Measurements from ENCODE around the gene CAMKMT.

Gene CAMKMT

GRCh38 chr2:44398243-44398897, 36.6 kb downstream of the CAMKMT start:
- no peak for DNase-seq (ENCODE audit: low read depth, low spot score)
- POLR2A ChIA-PET: no interaction called here
- CTCF ChIA-PET: interaction anchor here (1.0 to 12.0 kb wide), 5 partner anchors 10 to 558 kb away, joined by 3 to 195 read pairs (median 4); no protein-coding TSS in a partner anchor
- TF ChIP-seq, protein P1, sequence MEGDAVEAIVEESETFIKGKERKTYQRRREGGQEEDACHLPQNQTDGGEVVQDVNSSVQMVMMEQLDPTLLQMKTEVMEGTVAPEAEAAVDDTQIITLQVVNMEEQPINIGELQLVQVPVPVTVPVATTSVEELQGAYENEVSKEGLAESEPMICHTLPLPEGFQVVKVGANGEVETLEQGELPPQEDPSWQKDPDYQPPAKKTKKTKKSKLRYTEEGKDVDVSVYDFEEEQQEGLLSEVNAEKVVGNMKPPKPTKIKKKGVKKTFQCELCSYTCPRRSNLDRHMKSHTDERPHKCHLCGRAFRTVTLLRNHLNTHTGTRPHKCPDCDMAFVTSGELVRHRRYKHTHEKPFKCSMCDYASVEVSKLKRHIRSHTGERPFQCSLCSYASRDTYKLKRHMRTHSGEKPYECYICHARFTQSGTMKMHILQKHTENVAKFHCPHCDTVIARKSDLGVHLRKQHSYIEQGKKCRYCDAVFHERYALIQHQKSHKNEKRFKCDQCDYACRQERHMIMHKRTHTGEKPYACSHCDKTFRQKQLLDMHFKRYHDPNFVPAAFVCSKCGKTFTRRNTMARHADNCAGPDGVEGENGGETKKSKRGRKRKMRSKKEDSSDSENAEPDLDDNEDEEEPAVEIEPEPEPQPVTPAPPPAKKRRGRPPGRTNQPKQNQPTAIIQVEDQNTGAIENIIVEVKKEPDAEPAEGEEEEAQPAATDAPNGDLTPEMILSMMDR (IDR thresholded peaks at IDR 0.05; ENCODE audit: insufficient read depth, low read length, missing control alignments): no peak
- no peak overlapping the region; the same call in 1 of the 2 replicates for H3K4me3 ChIP-seq (ENCODE audit: low read depth, low read length)

DNA sequence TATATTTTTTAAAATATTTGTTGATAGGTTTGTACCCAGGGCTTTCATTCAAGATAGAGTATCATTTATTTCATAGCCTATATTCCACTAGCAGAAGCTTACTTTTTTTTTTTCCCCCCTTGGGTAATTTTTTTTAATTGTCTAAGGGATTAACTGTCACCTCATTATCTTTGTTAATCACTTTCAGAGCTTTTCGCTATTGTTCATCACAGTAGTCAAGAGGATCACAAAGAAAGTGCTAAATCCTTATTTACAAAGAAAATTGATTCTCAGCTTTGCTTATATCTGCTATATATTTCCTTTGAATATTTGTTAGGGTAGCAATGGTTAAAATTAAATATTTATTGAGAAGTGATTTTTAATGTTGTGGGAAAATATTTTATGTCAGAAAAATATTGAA, 59.0 kb downstream of the CAMKMT start:
- no peak for DNase-seq (ENCODE audit: low read depth, low spot score)
- no peak overlapping the region for H3K4me3 ChIP-seq (ENCODE audit: low read depth, low read length)
- POLR2A ChIA-PET: no interaction called here
- TF ChIP-seq, protein P1 (IDR thresholded peaks at IDR 0.05; ENCODE audit: insufficient read depth, low read length, missing control alignments): no peak
- CTCF ChIA-PET: no interaction called here

GRCh38 chr2:44424211-44424610, 62.5 kb downstream of the CAMKMT start:
- H3K4me3 ChIP-seq (ENCODE audit: low read depth, low read length): no peak overlapping the region
- CTCF ChIA-PET: no interaction called here
- POLR2A ChIA-PET: no interaction called here
- TF ChIP-seq, protein P1 (IDR thresholded peaks at IDR 0.05; ENCODE audit: insufficient read depth, low read length, missing control alignments): no peak
- no peak for DNase-seq (ENCODE audit: low read depth, low spot score)

DNA sequence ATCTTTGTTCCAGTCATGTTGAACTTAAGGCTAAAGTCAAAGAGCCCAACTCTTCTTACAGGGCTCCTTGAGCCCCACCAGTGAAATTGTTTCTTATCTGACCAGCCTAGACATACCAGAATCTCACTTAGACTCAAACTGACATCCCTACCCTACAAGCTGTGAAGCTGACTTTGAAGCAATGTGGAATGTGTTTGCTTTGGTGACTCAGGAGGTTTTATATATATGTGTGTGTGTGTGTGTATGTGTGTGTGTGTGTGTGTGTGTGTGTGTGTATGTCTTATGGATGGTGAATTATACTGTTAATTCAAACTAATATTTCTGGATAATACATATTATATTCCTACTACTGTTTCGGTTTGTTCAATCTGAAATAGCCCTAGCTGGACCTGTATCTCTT, 67.3 kb downstream of the CAMKMT start:
- CTCF ChIA-PET: no interaction called here
- POLR2A ChIA-PET: no interaction called here

GRCh38 chr2:44430342-44430741, 68.6 kb downstream of the CAMKMT start:
- CTCF ChIA-PET: interaction anchor here (1.4 kb wide), 1 partner anchor 49 kb away, joined by 3 read pairs; no protein-coding TSS in a partner anchor
- POLR2A ChIA-PET: no interaction called here

More for the DNA sequence above, 67.3 kb downstream of the CAMKMT start:
- H3K4me3 ChIP-seq (ENCODE audit: low read depth, low read length): no peak overlapping the region
- peak; percentile 57 for DNase-seq (ENCODE audit: low read depth, low spot score)
- TF ChIP-seq, protein P1 (IDR thresholded peaks at IDR 0.05; ENCODE audit: insufficient read depth, low read length, missing control alignments): no peak

GRCh38 chr2:44433895-44434294, 72.1 kb downstream of the CAMKMT start:
- no peak overlapping the region for H3K4me3 ChIP-seq (ENCODE audit: low read depth, low read length)
- no peak for DNase-seq (ENCODE audit: low read depth, low spot score)
- ChIA-PET POLR2A (no interaction called here), CTCF (interaction anchor here (1.0 to 1.1 kb wide), 2 partner anchors 35 to 46 kb away, joined by 3 to 4 read pairs; no protein-coding TSS in a partner anchor)
- TF ChIP-seq, protein P1 (IDR thresholded peaks at IDR 0.05; ENCODE audit: insufficient read depth, low read length, missing control alignments): no peak

More at GRCh38 chr2:44430342-44430741, 68.6 kb downstream of the CAMKMT start:
- TF ChIP-seq, protein P1 (IDR thresholded peaks at IDR 0.05; ENCODE audit: insufficient read depth, low read length, missing control alignments): no peak
- H3K4me3 ChIP-seq (ENCODE audit: low read depth, low read length): no peak overlapping the region
- no peak for DNase-seq (ENCODE audit: low read depth, low spot score)

Data from AG04449 (cell line).